GM18526 (cell line): ENCODE measurements around the gene DNAJB9.

Experiments used
- POLR2A ChIP-seq: IDR thresholded peaks from 3 replicates; pipeline ENCODE4 v1.6.1; 2011; ENCODE audit not compliant: insufficient read length; ENCODE audit errors: extremely low read depth

Gene DNAJB9

DNA sequence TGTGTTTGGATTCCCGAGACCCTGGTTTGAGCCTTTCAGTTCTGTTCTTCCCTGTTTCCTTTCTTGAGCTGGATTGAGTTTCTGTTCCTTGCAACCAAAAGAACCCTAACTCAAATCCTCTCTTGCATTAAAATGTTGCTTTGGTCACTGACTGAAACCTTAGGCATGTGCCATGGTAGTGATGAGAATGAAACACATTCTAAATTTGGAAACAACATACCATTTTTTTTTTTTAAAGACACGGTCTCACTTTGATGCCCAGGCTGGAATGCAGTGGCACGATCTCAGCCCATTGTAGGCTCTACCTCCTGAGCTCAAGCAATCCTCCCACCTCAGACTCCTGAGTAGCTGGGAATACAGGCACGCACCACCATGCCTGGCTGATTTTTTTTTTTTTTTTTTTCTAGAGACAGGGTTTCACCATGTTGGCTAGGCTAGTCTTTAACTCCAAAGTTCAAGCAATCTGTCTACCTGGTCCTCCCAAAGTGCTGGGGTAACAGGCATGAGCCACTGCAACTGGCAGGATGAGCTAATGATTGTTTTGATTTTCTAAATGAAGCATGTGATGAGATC lies 8.5 kb upstream of the DNAJB9 start:
- no peak for TF ChIP-seq POLR2A

DNA sequence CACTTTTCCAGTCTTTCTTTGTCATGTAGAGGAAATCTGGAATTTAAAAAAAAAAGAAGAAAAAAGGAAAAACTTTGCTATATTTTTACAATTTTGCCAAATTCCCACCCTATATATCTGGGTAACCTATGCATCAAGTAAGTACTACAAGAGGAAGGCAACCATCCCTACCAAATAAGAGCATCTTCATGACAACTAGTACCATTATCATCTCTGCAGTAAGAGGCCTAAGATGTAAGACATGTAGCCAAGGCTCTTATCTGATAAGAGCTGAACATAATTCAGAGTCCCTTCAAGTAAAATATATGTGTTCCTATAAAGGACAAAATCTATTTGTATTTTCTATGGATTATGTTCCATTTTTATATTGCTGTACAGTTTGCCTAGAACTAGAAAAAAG lies 3.7 kb upstream of the DNAJB9 start:
- TF ChIP-seq POLR2A: no peak

DNA sequence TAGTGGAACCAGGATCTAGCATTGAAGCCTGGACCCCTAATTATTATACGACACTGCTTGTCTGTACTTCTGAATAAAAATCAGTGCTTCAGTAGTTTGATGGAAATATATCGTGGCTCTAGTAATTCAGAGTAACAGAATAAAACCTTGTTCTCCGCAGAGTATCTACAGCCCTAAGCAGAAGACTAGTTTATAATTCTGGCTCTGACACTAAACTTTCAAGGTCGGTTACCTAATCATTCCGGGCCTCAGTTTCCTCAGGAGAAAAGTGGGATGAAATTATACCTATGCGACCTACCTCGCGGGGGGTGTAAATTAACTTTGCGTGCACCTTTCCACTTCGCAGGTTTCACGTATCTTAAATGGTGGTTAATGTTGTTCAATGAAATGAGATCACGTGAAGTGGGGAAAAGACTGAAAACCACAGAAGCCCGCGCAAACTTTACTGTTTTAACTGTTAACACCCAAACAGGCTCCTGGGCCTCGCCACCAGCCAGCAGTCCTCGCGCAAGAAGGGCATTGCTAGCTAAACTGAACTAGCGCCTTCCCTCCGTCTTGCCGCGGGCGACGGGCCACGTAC lies 783 bp upstream of the DNAJB9 start:
- no peak for TF ChIP-seq POLR2A

DNA sequence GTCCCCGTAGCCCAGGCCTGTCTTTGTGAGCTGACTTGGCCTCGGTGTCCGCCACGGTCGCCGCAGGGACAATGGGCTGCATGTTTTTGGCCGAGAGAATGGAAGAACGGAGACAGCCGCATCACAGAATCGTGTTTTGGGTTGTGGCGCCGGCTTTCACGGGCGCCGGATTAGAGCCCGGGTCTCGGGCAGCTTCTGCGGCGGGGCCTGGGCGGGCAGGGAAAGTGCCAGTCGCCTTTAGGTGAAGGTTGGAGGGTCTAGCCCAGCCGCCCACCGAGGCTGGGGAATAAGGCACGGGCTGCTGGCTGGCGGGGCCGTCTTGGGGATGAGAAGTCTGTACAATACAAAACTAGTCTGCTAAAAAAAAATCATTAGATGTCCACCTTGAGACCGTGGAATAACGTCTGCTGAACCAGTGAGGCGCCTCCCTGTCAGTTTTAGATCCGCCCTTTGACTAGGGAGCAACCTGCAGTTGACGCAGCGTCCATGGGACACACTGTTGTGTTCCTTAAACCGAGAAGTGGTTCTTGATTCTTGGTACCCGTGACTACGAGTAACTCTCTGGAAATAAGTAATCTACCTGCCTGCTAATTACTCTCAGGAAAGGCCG lies 577 bp downstream of the DNAJB9 start:
- TF ChIP-seq POLR2A: no peak

DNA sequence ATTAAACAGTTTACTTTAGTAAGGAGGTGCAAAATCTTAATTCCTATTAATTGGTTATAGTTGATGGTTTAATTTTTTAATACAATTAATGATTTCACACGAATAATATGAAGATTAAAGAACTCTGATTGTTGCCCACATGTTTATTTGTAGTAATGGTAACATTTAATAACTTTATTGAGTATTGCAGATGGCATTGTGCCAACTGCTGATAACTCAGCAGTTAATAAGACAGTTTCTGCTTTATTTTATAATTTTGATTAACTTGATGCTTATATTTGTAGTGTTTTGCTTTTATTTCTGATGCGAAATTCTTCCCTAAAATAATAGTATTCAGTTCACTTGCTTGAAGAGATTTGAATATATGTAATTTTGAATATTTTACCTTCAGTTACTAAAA lies 2.8 kb downstream of the DNAJB9 start:
- TF ChIP-seq POLR2A: no peak

DNA sequence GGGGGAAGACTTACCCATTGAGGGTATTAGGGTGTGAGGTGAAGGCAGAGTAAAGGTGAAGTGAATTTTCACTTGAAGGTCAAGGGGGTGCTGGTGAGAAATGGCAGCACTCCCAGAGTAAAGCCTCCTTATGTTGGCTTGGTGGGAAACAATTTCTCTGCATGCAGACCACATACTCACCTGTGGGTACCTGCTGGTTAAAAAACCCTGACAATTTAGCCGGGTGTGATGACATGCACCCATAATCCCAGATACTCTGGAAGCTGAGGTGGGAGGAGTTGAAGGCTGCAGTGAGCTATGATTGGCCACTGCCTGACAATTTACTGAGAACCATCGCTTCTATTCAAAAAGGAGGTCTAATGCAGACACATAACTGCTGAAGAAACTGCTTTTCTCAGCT lies 5.5 kb downstream of the DNAJB9 start:
- no peak for TF ChIP-seq POLR2A

DNA sequence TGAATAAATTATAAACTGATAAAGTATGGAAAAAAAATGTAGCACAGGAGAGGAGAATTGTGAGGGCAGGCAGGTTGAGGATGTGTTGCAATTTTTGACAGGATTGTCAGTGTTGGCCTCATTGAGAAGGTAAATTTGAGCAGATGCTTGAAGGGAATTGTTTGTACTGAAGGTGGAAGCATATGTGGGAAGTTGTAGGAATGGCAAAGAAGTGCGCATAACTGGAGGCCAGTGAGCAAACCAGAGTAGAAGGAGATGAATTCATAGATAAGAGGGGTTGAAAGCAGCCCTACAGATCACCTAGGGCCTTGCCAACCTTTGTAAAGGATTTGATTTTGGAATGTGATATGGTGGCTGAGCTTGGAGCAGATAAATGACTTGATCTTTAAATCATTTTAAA lies 6.4 kb downstream of the DNAJB9 start:
- no peak for TF ChIP-seq POLR2A

DNA sequence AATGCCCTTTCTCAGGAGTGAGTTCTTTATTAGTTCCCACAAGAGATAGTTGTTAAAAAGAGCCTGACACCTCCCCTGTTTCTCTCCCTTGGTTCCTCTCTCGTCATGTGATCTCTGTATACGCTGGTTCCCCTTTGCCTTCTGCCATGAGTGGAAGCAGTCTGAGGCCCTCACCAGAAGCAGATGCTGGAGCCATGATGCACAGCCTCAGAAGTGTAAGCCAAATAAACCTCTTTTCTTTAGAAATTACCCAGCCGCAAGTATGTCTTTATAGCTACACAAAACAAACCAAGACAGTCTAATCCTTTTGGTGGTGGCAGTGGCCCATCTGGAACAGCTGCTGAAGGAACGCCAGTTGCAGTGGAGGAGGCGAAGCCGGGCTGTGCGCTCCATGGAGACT lies 9.3 kb downstream of the DNAJB9 start:
- TF ChIP-seq POLR2A: no peak

DNA sequence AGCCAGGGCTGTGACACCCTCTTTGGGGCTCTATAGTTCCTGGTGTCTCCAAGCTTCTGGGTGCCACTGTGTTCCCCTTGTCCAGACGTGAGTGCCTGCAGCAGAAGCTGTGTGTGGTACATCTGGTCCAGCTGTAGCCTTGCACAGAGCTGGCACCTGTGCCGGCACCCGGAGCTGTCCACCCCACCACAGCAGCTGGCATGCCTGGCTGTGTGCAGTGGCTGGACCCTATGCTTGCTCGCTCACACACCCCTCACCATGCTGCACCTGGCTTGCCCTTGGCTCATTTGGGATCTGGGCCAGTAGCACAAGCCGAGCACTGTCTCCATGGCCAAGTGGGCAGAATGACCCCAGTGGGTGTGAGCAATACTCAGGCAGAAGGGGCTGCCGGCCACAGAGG lies 10.6 kb downstream of the DNAJB9 start:
- no peak for TF ChIP-seq POLR2A

DNA sequence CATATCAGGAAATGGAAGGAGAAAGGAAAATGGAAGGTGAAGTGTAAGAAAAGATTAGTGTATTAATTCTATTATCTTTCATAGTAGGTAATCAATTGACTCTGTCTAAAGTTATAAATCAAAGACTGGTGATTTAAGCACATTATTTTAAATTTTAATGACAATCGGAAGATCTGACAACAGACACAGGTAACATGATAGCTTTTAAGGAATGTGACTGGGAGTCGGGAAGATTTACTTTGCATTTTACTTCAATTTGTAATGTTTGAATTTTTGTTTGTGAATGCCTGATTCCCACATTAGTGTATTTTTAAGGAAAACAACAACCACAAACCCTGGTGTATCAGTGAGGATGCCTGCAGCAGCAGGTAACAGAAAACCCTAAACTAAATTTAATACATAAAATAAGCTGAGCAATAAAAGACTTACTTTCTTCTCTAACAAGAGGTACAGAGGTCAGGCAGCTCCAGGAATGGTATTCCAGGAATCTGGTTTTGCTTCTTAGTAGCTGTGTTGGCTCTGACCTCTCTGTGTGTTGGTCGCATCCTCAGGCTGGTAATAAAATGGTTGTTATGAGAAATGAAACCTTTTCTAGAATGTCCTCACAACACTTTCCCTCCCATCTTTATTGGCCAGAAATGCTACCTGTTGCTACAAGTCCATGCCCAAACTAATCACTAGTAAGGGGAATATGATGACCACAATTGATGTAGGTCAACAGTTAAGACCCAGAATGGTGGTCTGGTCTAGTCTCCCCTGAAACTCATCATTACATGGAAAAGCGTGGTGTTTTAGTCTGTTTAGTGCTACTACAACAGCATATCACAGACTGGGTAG lies 12.2 kb downstream of the DNAJB9 start:
- TF ChIP-seq POLR2A: no peak

DNA sequence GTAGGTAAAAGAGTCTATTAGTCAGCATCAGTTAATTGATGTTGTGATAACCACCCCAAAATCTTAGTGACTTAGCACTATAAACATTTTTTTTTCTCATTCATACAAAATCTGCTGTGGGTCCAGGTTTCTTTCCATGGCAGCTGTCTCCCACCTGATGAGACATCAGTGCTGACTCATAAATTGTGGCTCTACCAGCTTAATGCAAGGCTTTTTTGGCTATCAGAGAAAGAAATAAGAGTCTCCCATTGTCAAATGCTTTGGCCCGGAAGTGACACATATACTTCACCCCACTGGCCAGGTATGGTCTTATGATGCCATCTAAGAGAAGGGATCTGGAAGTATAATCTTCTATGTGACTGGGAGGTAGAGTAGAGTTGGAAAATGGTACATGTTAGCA lies 14.5 kb downstream of the DNAJB9 start:
- no peak for TF ChIP-seq POLR2A

DNA sequence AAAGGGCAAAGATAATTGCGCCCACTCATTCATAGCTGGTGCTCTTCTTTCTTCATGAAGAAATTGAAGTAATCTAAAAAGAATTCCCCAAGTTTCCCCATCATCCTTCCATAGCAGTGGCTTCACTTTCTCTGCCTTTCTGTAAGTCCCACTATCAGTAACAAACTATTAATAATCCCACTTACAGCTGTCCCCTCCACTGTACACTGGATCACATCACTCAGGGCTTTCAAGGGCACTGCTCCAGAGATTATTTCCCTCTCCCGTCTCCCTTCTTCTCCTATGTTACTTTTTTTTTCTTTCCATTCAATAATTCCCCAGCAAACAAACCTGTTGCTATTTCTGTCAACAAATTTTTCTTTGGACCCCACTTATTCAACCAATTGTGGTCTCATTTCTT lies 16.2 kb downstream of the DNAJB9 start:
- no peak for TF ChIP-seq POLR2A

DNA sequence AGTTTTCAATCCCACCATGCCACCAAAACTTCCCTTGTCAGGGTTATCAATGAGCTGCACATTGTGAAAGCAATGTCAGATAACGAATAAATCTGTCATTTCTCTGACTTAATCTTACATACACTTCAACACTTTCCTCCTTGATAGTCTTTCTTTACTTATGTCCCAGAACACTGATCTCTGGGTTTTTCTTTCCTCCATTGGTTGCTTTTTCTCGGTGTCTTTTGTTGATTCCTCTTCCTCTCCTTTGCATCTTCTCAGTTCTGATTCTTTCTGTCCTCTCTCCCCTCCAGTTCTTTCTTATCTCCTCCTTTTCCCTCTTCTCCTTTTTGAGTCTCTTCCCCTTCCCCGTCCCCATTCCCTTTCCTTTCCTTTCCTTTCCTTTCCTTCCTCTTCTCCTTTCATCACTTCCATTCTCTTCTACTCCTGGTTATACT lies 16.6 kb downstream of the DNAJB9 start:
- TF ChIP-seq POLR2A: no peak

DNA sequence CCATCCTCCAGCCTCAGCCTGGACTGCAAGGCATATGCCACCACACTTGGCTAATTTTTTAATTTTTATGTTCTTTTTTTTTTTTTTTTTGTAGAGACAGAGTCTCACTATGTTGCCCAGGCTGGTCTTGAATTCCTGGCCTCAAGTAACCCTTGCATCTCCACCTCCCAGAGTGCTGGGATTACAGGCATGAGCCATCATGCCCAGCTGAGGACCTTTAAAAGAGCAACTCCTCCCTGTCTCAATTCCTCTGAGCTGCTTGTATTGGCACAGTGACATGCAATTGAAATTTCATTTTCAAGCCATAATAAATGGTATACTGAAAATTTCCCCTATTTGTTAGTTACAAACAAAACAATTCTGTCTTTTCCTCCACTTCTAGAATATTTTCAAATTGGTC lies 19.5 kb downstream of the DNAJB9 start:
- TF ChIP-seq POLR2A: no peak

DNA sequence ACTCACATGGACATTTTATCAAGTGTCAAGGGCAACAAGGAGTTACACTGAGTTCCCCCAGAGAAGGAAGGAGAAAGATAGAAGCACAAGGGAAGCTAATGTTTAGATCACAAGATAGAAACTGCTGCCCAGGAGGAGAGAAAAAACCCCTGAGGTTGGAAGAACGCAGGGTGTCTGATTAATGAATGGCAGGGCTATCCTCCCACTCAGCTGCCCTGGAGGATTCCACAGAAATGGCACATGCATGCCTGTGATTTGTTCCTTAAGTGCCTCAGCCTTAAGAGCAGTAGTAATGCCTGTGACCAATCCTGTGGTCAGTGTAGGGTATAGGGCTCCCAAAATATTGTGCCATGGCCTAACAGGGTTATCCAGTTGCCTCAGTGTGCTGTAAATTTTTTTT lies 20.2 kb downstream of the DNAJB9 start:
- TF ChIP-seq POLR2A: no peak

DNA sequence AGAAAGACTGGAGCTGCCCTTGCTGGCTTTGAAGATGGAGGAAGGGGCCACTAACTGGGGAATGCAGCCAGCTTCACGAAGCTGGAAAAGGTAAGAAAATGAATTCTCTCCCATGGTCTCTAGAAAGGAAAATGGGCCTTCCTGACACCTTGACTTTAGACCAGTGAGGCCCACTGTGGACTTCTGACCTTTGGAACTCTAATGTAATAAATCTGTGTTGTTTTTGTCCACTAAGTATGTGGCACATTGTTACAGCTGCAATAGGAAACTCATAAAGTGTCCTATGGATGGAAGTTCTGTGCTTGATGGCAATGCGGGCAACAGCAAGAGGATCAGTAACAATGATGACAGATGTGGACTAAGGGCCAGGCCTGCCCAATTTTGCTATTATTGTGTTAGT lies 20.9 kb downstream of the DNAJB9 start:
- TF ChIP-seq POLR2A: no peak
